GM21526 (cell line): ENCODE measurements around the gene IPCEF1.
"Not testable (repeated sequence)": the region's sequence is repeated elsewhere in the genome, so short reads cannot be mapped to it uniquely, and the experiment has no call there.

Source experiments
- ATAC-seq: cut with Tn5 transposase; IDR thresholded peaks from one replicate; pipeline ENCODE4 v1.9.1; 2021; ENCODE audit warnings: moderate library complexity; ENCODE audit not compliant: unreplicated experiment, low FRiP score

The IPCEF1 gene

DNA sequence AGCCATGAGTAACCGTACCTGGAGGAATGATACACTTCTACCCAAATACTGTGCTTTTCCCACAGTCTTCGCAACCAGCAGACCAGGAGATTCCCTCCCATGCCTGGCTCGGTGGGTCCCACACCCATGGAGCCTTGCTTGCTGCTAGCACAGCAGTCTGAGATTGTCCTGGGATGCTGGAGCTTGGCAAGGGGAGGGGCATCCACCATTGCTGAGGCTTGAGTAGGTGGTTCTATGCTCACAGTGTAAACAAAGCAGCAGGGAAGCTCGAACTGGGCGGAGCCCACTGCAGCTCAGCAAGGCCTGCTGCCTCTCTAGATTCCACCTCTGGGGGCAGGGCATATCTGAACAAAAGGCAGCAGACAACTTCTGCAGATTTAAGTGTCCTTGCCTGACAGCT is 184.2 kb downstream of the IPCEF1 start:
- not testable (repeated sequence) for ATAC-seq

DNA sequence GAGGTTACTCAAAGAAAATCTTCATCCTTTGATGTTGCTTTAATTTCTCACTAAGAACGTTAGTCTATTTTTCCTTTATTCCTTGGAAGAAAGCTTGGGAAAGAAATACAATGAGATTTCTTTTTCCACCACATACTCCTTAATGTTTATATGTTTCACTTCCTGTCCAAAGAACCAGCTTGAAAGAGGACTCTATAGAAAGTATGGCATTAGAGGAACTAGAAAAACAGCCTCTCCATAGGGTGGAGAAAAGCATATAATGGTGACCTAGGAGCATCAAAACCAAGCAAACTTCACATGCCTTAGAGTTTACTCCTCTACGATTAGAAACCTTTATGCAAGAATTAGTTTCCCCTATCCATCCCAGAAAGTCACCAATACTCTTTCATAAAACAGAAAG is 186.5 kb downstream of the IPCEF1 start:
- ATAC-seq = no peak

DNA sequence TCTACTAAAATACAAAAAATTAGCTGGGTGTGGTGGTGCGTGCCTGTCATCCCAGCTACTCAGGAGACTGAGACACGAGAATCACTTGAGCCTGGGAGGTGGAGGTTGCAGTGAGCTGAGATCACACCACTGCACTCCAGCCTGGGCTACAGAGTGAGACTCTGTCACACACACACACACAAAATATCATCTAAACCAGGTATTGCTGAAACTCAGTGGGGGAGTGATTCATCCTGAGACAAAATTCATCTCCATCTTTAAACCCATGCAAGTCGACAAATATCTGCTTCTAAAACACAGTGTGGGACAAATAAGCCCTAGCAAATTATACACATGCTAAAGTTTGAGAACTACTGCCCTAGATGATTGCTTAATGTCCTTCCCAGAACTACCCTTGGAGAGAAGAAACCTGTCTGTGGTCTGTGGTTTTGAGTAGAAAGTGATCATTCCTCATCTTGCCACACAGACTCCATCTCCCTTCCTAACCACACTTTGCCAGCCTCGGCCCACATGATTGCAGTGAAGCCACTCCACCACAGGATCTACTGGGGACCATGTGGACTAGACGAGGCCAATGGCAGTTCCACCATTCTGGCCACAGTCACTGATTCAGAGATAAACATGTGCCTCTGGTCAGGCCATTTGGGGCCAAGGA is 187.3 kb downstream of the IPCEF1 start:
- no peak for ATAC-seq

DNA sequence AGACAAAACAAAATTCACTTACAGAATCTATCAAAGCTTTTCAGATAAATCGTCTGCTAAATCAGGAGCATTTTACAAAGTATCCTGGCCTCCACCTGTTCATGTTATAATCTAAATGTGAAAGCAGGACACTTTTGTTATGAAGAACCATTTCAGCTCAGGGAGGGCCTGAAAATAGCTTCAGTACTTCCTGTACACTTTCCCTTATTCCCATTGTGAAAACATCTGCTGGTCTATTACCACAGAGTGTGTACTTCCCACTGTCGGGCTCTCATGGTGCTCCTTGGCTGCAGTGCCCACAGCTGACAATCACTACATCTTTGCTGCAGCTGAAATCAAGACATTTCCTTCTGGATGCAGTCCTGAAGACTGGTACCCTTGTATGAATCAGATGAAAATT is 189.5 kb downstream of the IPCEF1 start:
- no peak for ATAC-seq

DNA sequence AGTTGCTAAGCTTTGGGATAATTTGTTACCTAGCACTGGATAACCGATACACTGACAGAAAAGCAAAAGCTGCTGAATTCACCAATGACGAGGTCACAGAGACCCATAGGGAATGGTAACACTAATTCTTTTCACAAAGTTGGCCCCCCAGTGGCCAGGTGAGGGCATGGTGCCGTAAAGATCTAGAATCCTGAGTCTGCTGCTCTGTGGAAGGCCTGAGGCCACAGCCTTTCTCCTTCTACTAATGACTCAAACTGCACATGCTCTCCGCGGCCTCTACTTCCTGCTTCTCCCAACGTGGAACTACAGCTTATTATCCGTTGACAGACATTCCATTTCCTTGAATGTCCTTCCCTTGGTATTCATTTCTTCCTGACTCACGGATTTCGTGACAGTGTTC is 190.5 kb downstream of the IPCEF1 start:
- ATAC-seq = no peak

DNA sequence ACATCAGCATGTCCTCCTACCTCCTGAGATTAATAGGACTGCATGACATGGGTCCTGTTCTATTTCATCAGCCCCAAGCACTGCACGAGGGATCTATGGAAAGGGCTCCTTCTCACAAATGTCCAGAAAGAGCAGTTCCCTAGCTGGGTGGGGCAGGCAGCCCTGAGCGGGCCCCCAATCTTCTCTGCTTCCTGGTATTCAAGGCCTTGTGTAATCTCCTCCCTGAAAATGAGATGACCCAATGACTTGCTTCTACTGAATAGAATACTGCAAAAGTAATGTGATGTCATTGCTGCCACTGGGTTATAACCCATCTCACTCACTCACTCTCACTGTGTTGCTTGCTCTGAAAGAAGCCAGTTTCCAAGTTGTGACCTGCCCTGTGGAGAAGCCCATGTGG is 191.1 kb downstream of the IPCEF1 start:
- no peak for ATAC-seq

DNA sequence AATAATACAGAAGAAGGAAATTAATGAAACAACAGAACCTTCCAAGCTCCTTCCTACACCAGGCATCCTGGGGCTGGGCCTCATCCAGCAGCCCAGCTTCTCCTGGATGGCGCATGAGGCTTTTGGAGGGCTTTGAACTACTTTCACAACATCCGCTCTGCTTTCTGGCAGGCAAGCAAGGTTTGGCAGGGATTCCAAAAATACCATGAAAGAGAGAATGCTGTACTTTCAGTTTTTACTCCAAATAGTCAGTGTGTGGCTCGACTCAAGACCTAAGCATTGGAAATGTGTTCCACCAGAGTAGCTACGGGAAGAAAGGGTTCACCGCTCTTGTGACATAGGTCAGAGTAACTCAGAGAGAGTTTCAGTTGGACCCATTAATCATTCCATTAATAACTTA is 192.2 kb downstream of the IPCEF1 start:
- ATAC-seq = no peak

DNA sequence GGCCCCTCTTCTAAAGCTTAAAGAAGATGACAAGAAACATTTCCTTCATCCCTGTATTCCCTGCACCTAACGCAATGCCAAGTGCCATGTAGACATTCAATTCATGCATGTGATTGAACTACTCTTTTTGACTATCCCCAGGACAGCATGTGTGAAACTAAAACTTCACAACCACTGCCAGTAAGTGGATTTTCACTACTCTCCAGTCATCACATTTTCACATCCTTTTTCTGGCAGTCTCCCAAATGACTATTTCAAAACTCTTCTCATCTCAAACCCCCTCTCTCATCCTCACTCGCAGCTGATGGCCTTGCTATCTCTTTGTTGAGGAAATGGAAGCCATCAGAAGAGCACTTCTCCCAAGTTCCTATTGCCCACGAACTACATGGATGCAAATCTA is 194.9 kb downstream of the IPCEF1 start:
- peak; percentile 68 for ATAC-seq

DNA sequence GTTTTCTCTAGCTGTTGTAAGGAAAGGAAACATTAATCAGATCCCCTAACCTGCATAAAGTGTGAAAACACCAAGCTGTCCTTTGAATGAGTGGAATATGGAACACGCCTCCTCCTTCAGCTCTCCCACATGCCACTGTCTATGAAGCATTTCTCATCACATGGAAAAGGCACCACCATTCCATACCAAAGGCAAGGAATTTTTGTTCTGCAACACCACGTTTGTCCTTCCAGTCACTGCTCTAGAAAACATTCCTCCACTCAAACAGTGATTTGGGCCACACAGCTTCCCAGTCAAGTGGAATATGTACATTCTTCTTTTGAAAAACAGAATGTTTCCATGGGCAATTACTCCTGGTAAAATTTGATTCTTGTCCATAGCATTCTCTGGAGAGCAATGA is 197.5 kb downstream of the IPCEF1 start:
- ATAC-seq = no peak

DNA sequence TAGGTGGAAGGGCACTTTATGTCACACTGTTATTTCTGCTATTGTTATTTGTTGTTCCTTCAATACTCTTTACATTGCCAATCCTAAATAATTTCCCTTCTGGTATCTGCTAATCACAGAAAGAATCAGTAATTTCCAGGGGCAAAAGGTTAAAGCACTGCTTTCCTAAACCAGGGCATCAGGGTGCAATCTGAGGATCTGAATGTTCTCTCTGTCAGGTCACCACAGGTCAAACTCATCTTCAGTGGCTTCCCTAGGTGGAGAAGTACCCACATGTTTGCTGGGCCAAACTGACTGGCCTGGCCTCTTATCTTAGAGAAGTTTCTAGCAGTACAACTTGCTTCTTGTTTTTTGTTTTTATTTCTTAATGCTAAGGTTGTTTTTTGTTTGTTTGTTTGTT is 198.9 kb downstream of the IPCEF1 start:
- ATAC-seq = no peak

DNA sequence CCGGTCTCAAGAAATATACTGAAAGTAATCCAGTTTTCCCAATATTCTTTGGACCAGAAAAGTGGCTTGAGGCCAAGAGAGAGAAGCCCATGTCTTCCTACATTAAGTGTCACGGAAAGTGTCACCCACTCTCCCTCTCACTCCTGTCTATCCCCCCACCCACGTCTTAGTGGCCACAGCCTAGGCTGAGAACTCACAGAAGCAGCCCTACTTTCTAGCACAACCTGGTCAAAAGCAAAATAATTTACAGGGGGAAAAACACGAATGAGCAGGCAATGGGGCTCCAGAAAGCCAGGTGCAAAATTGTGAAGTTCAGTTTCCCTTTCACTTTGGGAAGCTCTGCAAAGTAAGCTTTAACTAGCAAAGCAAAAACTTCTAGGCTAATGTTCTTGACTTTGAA is 199.5 kb downstream of the IPCEF1 start:
- peak; percentile 59 for ATAC-seq

DNA sequence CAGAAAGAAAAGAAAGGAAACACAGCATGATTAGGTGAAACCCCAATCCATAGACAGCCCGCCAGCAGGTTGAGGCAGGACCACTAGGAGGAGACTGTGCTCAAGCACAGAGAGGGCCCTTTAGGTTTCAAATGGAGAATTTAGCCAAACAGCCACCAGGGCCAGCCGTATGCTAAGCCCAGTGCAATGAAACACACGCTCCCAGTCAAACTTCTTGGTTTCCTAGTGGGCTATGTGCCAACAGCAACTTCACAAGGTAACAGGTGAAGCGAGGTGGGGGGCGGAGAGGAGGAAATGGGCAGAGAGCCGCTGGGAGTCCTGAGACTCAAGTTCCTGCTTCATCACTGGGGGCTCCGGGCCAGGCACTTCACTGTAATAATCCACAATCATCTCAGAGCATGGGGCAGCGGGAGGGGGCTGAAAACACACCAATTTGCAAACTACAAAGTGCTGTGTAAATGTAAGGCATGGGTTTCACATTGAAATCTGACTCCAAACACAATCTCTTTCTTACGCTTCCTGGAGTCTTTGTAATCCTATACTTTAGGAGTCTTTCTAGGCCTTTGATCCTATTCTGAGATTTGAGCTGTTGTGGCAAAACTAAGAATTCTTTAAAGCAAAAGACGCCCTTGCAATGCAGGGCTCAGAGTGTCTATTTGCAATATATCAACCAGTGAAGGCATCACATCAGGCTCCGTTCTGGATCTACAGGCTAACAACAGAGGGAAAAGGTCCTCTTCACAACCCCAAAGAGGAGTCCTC is 200.3 kb downstream of the IPCEF1 start:
- ATAC-seq = peak; percentile 77

DNA sequence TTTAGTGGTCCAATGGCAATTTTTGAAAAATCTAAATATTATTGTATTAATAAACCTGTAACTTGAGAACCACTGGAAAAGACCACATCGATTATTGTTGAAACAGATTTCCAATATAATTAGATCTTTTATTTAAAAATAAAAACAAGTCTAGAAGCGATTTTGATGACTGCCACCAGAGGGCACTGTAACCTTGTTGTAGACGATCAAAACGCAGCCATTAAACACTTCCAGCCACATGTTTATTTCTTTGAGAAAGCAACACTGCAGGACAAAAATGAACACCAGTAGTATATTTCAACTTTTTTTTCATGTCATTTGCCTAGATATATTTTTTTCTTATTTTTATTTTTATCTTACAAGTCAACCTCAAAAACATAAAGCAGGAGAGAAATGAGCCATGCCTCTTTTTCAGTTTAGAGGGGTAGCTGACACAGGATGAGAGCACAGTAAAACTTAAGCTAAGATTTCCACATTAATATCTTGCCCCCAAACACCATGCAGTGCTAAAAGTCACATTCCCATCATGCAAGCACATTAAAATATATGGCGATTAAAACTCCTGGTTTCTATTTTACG is 202.1 kb downstream of the IPCEF1 start:
- no peak for ATAC-seq

DNA sequence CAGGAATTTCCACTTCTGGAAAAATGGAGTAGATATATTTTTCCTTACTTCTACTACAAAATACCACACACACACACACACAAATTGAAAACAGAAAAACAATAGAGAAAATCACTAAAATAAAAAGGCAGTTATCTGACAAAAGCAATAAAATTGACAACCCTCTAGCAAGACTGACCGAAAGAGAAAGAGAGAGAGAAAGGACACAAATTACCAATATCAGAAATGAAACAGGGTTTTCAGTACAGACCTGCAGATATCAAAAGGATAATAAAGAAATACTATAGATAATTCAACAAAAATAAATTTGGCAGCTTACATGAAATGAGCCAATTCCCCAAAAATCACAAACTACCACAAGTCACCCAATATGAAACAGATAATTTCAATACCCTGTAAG is 212.8 kb downstream of the IPCEF1 start:
- ATAC-seq = no peak

DNA sequence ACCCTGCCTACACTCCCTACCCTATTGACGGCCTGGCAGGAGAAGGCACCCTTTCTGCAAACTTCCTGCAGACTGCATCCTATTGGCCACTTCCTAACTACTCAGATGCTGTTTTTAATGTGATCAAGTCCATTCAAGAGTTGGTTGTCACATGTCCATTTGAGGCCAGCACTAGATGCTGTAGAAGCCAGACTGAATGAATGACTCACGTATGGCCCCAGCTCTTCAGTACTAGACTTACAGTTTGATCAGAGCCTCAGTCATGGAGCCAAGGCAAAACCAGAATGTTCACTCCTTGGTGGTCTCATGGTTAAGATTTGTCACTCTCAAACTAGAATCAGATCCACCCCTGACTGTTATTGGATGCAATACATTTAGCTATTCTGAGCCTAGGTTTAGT is 215.9 kb downstream of the IPCEF1 start:
- no peak for ATAC-seq

DNA sequence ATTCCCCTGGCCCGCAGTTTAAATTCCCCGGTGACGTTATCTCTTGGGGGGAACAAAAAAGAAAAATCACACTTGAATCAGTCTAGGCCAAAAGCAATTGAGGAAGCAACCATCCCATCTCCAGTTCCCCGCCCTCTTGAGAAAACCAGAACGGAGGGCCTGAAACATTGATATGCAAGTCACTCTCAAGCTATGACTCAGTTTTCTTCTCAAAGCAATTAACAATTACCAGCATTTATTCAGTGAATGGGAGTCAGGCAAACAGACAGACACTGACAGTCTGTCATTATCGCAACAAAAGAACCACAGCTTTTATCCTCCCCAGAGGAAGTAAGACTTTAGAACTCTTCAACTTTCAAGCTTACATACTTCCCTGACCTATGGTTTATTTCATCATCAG is 216.7 kb downstream of the IPCEF1 start:
- ATAC-seq = no peak

DNA sequence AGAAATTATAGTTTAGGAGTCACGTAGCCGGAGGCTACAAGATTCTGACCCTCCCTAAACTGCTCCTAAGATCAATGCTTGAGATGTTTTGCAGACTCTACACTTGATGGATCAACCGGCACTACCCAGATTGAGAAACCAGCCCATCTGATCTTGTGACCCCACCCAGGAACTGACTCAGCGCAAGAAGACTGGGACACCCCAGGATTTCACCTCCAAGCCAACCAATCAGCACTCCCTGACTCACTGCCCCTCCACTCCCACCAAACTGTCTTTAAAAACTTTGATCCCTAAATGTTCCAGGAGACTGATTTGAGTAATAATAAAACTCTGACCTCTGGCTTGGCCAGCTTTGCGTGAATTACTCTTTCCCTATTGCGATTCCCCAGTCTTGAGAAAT is 217.8 kb downstream of the IPCEF1 start:
- no peak for ATAC-seq

DNA sequence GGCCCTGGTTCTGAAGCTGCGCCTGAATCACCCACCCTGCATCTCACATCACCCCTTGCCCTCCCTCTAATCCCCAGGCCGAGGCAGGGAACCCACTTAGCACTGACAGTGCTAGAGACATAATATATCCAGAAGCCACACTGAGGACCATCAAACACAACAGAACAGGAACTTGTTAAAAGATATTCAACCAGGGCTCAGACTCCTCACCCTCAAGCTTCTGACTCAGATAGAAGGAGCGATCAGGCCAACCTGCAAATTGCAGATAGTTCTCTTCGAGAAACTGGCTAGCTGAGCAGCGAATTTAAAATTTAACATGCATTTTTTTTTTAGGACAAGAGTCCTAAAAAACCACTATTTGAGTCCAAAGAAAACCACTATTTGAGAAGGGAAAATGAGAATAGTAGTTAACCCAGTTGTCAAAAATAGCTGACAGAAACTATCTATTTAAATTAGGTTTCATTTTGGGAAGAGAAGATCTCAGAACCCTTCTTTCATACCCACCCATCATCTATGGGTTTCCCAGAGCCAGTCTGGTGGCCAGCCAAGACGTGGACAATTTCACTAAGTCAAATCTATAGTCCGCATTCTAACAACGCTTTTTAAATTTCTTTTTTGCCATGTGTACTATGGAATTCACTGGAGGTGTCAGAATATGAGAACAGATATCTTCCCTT is 222.0 kb downstream of the IPCEF1 start:
- no peak for ATAC-seq

DNA sequence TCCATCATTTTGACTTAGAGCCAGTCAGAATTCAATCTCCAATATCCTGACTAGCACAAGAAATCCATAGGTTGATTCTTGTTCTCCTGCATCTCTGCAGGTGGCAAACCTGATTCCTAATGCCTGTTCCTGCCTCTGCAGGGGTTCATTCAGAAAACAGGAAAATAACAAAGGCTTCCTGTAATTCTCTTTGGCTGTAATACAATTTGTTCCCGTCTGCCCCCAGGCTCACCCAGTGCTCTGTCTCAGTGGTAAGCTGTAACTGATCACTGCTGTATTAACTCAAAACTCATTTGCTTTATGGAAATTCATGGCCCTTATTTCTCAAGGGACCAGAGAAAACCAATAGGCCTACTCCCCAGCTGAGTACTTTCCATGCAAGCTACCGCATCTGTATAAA is 228.9 kb downstream of the IPCEF1 start:
- ATAC-seq = no peak

DNA sequence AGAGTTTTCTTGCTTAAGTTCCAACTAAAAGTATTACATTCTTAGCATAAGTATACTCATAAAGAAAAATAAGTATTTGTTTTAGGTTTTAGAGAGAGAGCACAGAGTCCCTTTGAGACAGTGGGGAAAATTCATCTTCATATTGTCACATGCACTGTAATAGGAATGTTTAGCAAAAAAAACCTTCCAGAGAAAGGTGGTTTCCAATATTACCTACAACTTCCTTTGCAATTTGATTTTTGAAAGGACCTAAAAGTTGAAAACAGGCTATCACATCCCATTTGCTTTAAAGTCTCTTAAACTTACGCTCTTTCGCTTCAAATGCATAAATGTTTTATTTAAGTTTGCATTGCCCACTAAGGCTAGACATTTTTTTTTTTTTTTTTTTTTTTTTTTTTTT is 231.2 kb downstream of the IPCEF1 start:
- no peak for ATAC-seq

DNA sequence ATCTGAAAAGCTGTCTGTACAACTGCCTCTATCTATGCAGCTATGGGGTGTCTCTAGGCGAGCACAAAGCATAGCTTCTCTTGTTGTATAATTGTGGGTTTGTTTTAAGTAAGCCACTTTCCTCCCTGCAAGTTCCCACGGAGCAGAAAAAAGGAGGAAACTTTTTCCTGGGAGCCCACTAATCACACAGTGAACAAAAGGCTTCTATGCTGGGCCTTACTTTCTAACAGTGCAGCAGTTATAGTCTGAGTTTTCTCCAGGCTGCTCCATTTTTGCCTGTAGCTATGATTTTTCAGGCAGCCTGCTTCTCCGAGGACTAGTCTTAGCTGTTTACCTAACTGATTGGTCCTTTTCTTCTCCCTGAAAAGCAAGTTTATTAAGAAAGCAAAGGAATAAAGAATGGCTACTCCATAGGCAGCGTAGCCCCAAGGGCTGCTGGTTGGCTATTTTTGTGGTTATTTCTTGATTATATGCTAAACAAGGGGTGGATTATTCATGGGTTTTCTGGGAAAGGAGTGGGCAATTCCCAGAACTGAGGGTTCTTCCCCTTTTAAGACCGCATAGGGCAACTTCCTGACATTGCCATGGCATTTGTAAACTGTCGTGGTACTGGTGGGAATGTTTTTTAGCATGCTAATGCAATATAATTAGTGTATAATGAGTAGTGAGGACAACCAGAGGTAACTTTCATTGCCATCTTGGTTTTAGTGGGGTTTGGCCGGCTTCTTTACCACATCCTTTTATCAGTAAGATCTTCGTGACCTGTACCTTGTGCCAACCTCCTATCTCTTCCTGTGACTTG is 233.2 kb downstream of the IPCEF1 start:
- no peak for ATAC-seq
